ENCODE results near the gene ARV1.

Gene ARV1

GRCh38 chr1:230948301-230948700 lies 30.6 kb upstream of the ARV1 start:
- no peaks in the 10 kb centered on the region for H3K9me3 ChIP-seq (ENCODE audit: control insufficient read depth in 5 of 5, low read length in 5 of 5)
- no peak overlapping the region for H3K9ac ChIP-seq (ENCODE audit: low read length in 5 of 5)
- no peak overlapping the region for H3K4me3 ChIP-seq (ENCODE audit: low read depth in 1 of 5, low read length in 5 of 5)
- no peak overlapping the region for H3K27ac ChIP-seq (ENCODE audit: low read depth, low read length)
- no peaks in the 10 kb centered on the region for H3K27me3 ChIP-seq (ENCODE audit: control insufficient read depth in 5 of 5, insufficient read depth in 4 of 5, low read length in 5 of 5)
- peaks cover 3 to 23% (median 10%) of the 10 kb centered on the region in 5 donors for H3K36me3 ChIP-seq (ENCODE audit: control insufficient read depth in 5 of 5, insufficient read depth in 5 of 5, low read length in 5 of 5)
- no peaks in the 10 kb centered on the region for H3K4me1 ChIP-seq (ENCODE audit: control insufficient read depth in 5 of 5, insufficient read depth in 5 of 5, low read length in 5 of 5)

GRCh38 chr1:230948903-230949302 lies 30.0 kb upstream of the ARV1 start:
- no peak overlapping the region for H3K9ac ChIP-seq (ENCODE audit: low read length in 5 of 5)
- no peak overlapping the region for H3K4me3 ChIP-seq (ENCODE audit: low read depth in 1 of 5, low read length in 5 of 5)
- H3K27me3 ChIP-seq (ENCODE audit: control insufficient read depth in 5 of 5, insufficient read depth in 4 of 5, low read length in 5 of 5): no peaks in the 10 kb centered on the region
- H3K4me1 ChIP-seq (ENCODE audit: control insufficient read depth in 5 of 5, insufficient read depth in 5 of 5, low read length in 5 of 5): no peaks in the 10 kb centered on the region
- peaks cover 0 to 29% (median 10%) of the 10 kb centered on the region in 5 donors for H3K36me3 ChIP-seq (ENCODE audit: control insufficient read depth in 5 of 5, insufficient read depth in 5 of 5, low read length in 5 of 5)
- H3K27ac ChIP-seq (ENCODE audit: low read depth, low read length): no peak overlapping the region
- H3K9me3 ChIP-seq (ENCODE audit: control insufficient read depth in 5 of 5, low read length in 5 of 5): no peaks in the 10 kb centered on the region

GRCh38 chr1:230950404-230950803 lies 28.5 kb upstream of the ARV1 start:
- Histone ChIP-seq H3K4me1 (ENCODE audit: control insufficient read depth in 5 of 5, insufficient read depth in 5 of 5, low read length in 5 of 5) (no peaks in the 10 kb centered on the region), H3K9me3 (ENCODE audit: control insufficient read depth in 5 of 5, low read length in 5 of 5) (no peaks in the 10 kb centered on the region), H3K9ac (ENCODE audit: low read length in 5 of 5) (no peak overlapping the region), H3K27ac (ENCODE audit: low read depth, low read length) (no peak overlapping the region), H3K4me3 (ENCODE audit: low read depth in 1 of 5, low read length in 5 of 5) (no peak overlapping the region), H3K36me3 (ENCODE audit: control insufficient read depth in 5 of 5, insufficient read depth in 5 of 5, low read length in 5 of 5) (peaks cover 0 to 26% (median 3%) of the 10 kb centered on the region in 5 donors), H3K27me3 (ENCODE audit: control insufficient read depth in 5 of 5, insufficient read depth in 4 of 5, low read length in 5 of 5) (no peaks in the 10 kb centered on the region)

- Histone ChIP-seq H3K36me3 (ENCODE audit: control insufficient read depth in 5 of 5, insufficient read depth in 5 of 5, low read length in 5 of 5) (peaks cover 15 to 28% (median 24%) of the 10 kb centered on the region in 5 donors), H3K9me3 (ENCODE audit: control insufficient read depth in 5 of 5, low read length in 5 of 5) (no peaks in the 10 kb centered on the region), H3K4me3 (ENCODE audit: low read depth in 1 of 5, low read length in 5 of 5) (no peak overlapping the region), H3K9ac (ENCODE audit: low read length in 5 of 5) (no peak overlapping the region), H3K27ac (ENCODE audit: low read depth, low read length) (no peak overlapping the region), H3K4me1 (ENCODE audit: control insufficient read depth in 5 of 5, insufficient read depth in 5 of 5, low read length in 5 of 5) (no peaks in the 10 kb centered on the region), H3K27me3 (ENCODE audit: control insufficient read depth in 5 of 5, insufficient read depth in 4 of 5, low read length in 5 of 5) (no peaks in the 10 kb centered on the region)
These were observed 21.3 kb upstream of the ARV1 start for GRCh38 chr1:230957580-230957989.

- H3K9ac ChIP-seq (ENCODE audit: low read length in 5 of 5): no peak overlapping the region
- no peak overlapping the region for H3K4me3 ChIP-seq (ENCODE audit: low read depth in 1 of 5, low read length in 5 of 5)
- no peak overlapping the region for H3K27ac ChIP-seq (ENCODE audit: low read depth, low read length)
- H3K27me3 ChIP-seq (ENCODE audit: control insufficient read depth in 5 of 5, insufficient read depth in 4 of 5, low read length in 5 of 5): no peaks in the 10 kb centered on the region
- H3K4me1 ChIP-seq (ENCODE audit: control insufficient read depth in 5 of 5, insufficient read depth in 5 of 5, low read length in 5 of 5): no peaks in the 10 kb centered on the region
- peaks cover 15 to 28% (median 24%) of the 10 kb centered on the region in 5 donors for H3K36me3 ChIP-seq (ENCODE audit: control insufficient read depth in 5 of 5, insufficient read depth in 5 of 5, low read length in 5 of 5)
- H3K9me3 ChIP-seq (ENCODE audit: control insufficient read depth in 5 of 5, low read length in 5 of 5): no peaks in the 10 kb centered on the region
These were observed 20.5 kb upstream of the ARV1 start for GRCh38 chr1:230958370-230958769.

- Histone ChIP-seq H3K9me3 (ENCODE audit: control insufficient read depth in 5 of 5, low read length in 5 of 5) (no peaks in the 10 kb centered on the region), H3K27me3 (ENCODE audit: control insufficient read depth in 5 of 5, insufficient read depth in 4 of 5, low read length in 5 of 5) (no peaks in the 10 kb centered on the region), H3K4me1 (ENCODE audit: control insufficient read depth in 5 of 5, insufficient read depth in 5 of 5, low read length in 5 of 5) (no peaks in the 10 kb centered on the region), H3K36me3 (ENCODE audit: control insufficient read depth in 5 of 5, insufficient read depth in 5 of 5, low read length in 5 of 5) (peaks cover 0 to 10% (median 2%) of the 10 kb centered on the region in 5 donors), H3K27ac (ENCODE audit: low read depth, low read length) (no peak overlapping the region), H3K9ac (ENCODE audit: low read length in 5 of 5) (no peak overlapping the region), H3K4me3 (ENCODE audit: low read depth in 1 of 5, low read length in 5 of 5) (no peak overlapping the region)
These were observed 14.0 kb upstream of the ARV1 start for GRCh38 chr1:230964896-230965295.

- no peaks in the 10 kb centered on the region for H3K27me3 ChIP-seq (ENCODE audit: control insufficient read depth in 5 of 5, insufficient read depth in 4 of 5, low read length in 5 of 5)
- peaks cover 0 to 4% (median 0%) of the 10 kb centered on the region in 5 donors for H3K36me3 ChIP-seq (ENCODE audit: control insufficient read depth in 5 of 5, insufficient read depth in 5 of 5, low read length in 5 of 5)
- no peak overlapping the region for H3K27ac ChIP-seq (ENCODE audit: low read depth, low read length)
- no peak overlapping the region for H3K9ac ChIP-seq (ENCODE audit: low read length in 5 of 5)
- H3K4me3 ChIP-seq (ENCODE audit: low read depth in 1 of 5, low read length in 5 of 5): no peak overlapping the region
- no peaks in the 10 kb centered on the region for H3K9me3 ChIP-seq (ENCODE audit: control insufficient read depth in 5 of 5, low read length in 5 of 5)
- H3K4me1 ChIP-seq (ENCODE audit: control insufficient read depth in 5 of 5, insufficient read depth in 5 of 5, low read length in 5 of 5): no peaks in the 10 kb centered on the region
These were observed 13.4 kb upstream of the ARV1 start for GRCh38 chr1:230965535-230965934.

GRCh38 chr1:230966358-230966873 lies 12.5 kb upstream of the ARV1 start:
- Histone ChIP-seq H3K36me3 (ENCODE audit: control insufficient read depth in 5 of 5, insufficient read depth in 5 of 5, low read length in 5 of 5) (peaks cover 0 to 3% (median 0%) of the 10 kb centered on the region in 5 donors), H3K4me1 (ENCODE audit: control insufficient read depth in 5 of 5, insufficient read depth in 5 of 5, low read length in 5 of 5) (no peaks in the 10 kb centered on the region), H3K9ac (ENCODE audit: low read length in 5 of 5) (no peak overlapping the region), H3K27ac (ENCODE audit: low read depth, low read length) (no peak overlapping the region), H3K4me3 (ENCODE audit: low read depth in 1 of 5, low read length in 5 of 5) (no peak overlapping the region), H3K27me3 (ENCODE audit: control insufficient read depth in 5 of 5, insufficient read depth in 4 of 5, low read length in 5 of 5) (no peaks in the 10 kb centered on the region), H3K9me3 (ENCODE audit: control insufficient read depth in 5 of 5, low read length in 5 of 5) (no peaks in the 10 kb centered on the region)

- H3K27me3 ChIP-seq (ENCODE audit: control insufficient read depth in 5 of 5, insufficient read depth in 4 of 5, low read length in 5 of 5): no peaks in the 10 kb centered on the region
- H3K9ac ChIP-seq (ENCODE audit: low read length in 5 of 5): no peak overlapping the region
- H3K36me3 ChIP-seq (ENCODE audit: control insufficient read depth in 5 of 5, insufficient read depth in 5 of 5, low read length in 5 of 5): peaks cover 0 to 3% (median 0%) of the 10 kb centered on the region in 5 donors
- H3K4me1 ChIP-seq (ENCODE audit: control insufficient read depth in 5 of 5, insufficient read depth in 5 of 5, low read length in 5 of 5): peaks cover 0 to 11% (median 0%) of the 10 kb centered on the region in 5 donors
- no peak overlapping the region for H3K4me3 ChIP-seq (ENCODE audit: low read depth in 1 of 5, low read length in 5 of 5)
- no peaks in the 10 kb centered on the region for H3K9me3 ChIP-seq (ENCODE audit: control insufficient read depth in 5 of 5, low read length in 5 of 5)
- H3K27ac ChIP-seq (ENCODE audit: low read depth, low read length): no peak overlapping the region
These were observed 8.5 kb upstream of the ARV1 start for GRCh38 chr1:230970432-230970831.

- Histone ChIP-seq H3K9me3 (ENCODE audit: control insufficient read depth in 5 of 5, low read length in 5 of 5) (no peaks in the 10 kb centered on the region), H3K4me1 (ENCODE audit: control insufficient read depth in 5 of 5, insufficient read depth in 5 of 5, low read length in 5 of 5) (peaks cover 0 to 22% (median under 1%) of the 10 kb centered on the region in 5 donors), H3K27me3 (ENCODE audit: control insufficient read depth in 5 of 5, insufficient read depth in 4 of 5, low read length in 5 of 5) (no peaks in the 10 kb centered on the region), H3K27ac (ENCODE audit: low read depth, low read length) (no peak overlapping the region), H3K4me3 (ENCODE audit: low read depth in 1 of 5, low read length in 5 of 5) (no peak overlapping the region), H3K9ac (ENCODE audit: low read length in 5 of 5) (no peak overlapping the region), H3K36me3 (ENCODE audit: control insufficient read depth in 5 of 5, insufficient read depth in 5 of 5, low read length in 5 of 5) (peaks cover 0 to 8% (median 3%) of the 10 kb centered on the region in 5 donors)
These were observed 7.1 kb upstream of the ARV1 start for GRCh38 chr1:230971771-230972170.
